Retinal pigment epithelial cell (primary cell): ENCODE results near the gene NDST1.

Experiments used
- DNase-seq: peaks from one replicate; pipeline ENCODE4 v3.0.0-alpha.2; 2010; ENCODE audit warnings: low read depth
- H3K4me3 ChIP-seq: 2 replicates; pipeline ENCODE4 v1.5.1; 2011; ENCODE audit warnings: mild to moderate bottlenecking, low read length, control low read depth, moderate library complexity
- CTCF ChIP-seq: conservative IDR thresholded peaks from 2 replicates; pipeline ENCODE4 v1.5.1; 2011; ENCODE audit warnings: low read depth, low read length, control low read depth, inconsistent platforms

NDST1 gene

GRCh38 chr5:150595466-150596031 is 87.6 kb downstream of the NDST1 start:
- DNase-seq, result no peak
- H3K4me3 ChIP-seq, result no peak overlapping the region
- no peak for TF ChIP-seq CTCF

- H3K4me3 ChIP-seq, result no peak overlapping the region
- no peak for TF ChIP-seq CTCF
- DNase-seq, result no peak
Observed at GRCh38 chr5:150596313-150596712, 88.4 kb downstream of the NDST1 start.

- H3K4me3 ChIP-seq, result no peak overlapping the region
- TF ChIP-seq CTCF, result no peak
- DNase-seq, result no peak
Observed at GRCh38 chr5:150596826-150597225, 88.9 kb downstream of the NDST1 start.

GRCh38 chr5:150598006-150598405 is 90.1 kb downstream of the NDST1 start:
- DNase-seq, result no peak
- H3K4me3 ChIP-seq, result no peak overlapping the region
- TF ChIP-seq CTCF, result no peak

- DNase-seq, result no peak
- H3K4me3 ChIP-seq, result no peak overlapping the region
- no peak for TF ChIP-seq CTCF
Observed at GRCh38 chr5:150598821-150599273, 90.9 kb downstream of the NDST1 start.

GRCh38 chr5:150599281-150599680 is 91.3 kb downstream of the NDST1 start:
- TF ChIP-seq CTCF, result no peak
- no peak overlapping the region for H3K4me3 ChIP-seq
- DNase-seq, result no peak

GRCh38 chr5:150599917-150600511 is 92.1 kb downstream of the NDST1 start:
- TF ChIP-seq CTCF, result no peak
- peak; percentile 47 for DNase-seq
- no peak overlapping the region for H3K4me3 ChIP-seq
